Loucy (cell line): ENCODE results near the gene FAM163B.

Source experiments
- H2AFZ ChIP-seq: fragments of 200-600 bp; sonication (generic); 2 replicates; pipeline ENCODE4 v1.6.0; 2016; ENCODE audit warnings: antibody characterized with exemption, mild to moderate bottlenecking, low read length, moderate library complexity
- H3F3A ChIP-seq: fragments of 200-600 bp; 2 replicates; pipeline ENCODE4 v1.6.0; 2016; ENCODE audit warnings: antibody characterized with exemption, low read depth, mild to moderate bottlenecking
- H3K27me3 ChIP-seq: fragments of 200-600 bp; sonication (generic); 2 replicates; pipeline ENCODE4 v1.6.1; 2014; ENCODE audit warnings: low read length, mild to moderate bottlenecking; ENCODE audit not compliant: insufficient read depth, poor library complexity, severe bottlenecking
- H3K36me3 ChIP-seq: fragments of 200-600 bp; sonication (generic); 2 replicates; pipeline ENCODE4 v1.6.1; 2016; ENCODE audit warnings: low read length; ENCODE audit not compliant: insufficient read depth
- H3K4me1 ChIP-seq: fragments of 200-600 bp; sonication (generic); 2 replicates; pipeline ENCODE4 v1.5.1; 2014; ENCODE audit warnings: low read length, mild to moderate bottlenecking; ENCODE audit not compliant: insufficient read depth, poor library complexity, severe bottlenecking
- H3K4me2 ChIP-seq: fragments of 200-600 bp; sonication (generic); 2 replicates; pipeline ENCODE4 v1.6.0; 2014; ENCODE audit warnings: antibody characterized with exemption, low read length, low read depth, mild to moderate bottlenecking; ENCODE audit not compliant: poor library complexity, severe bottlenecking
- H3K4me3 ChIP-seq: fragments of 200-600 bp; sonication (generic); 2 replicates; pipeline ENCODE4 v1.5.1; 2014; ENCODE audit warnings: low read length, mild to moderate bottlenecking, mixed read lengths; ENCODE audit not compliant: poor library complexity, severe bottlenecking
- H3K79me2 ChIP-seq: fragments of 200-600 bp; sonication (generic); 2 replicates; pipeline ENCODE4 v1.6.1; 2014; ENCODE audit warnings: low read length; ENCODE audit not compliant: insufficient read depth
- H3K9ac ChIP-seq: fragments of 200-600 bp; sonication (generic); 2 replicates; pipeline ENCODE4 v1.6.0; 2014; ENCODE audit warnings: mild to moderate bottlenecking, low read depth, low read length, moderate library complexity; ENCODE audit not compliant: poor library complexity, severe bottlenecking
- H3K9me2 ChIP-seq: fragments of 200-600 bp; sonication (generic); replicated peaks from 2 replicates; pipeline ENCODE4 v1.6.1; 2016; ENCODE audit warnings: low read depth, low read length, mixed read lengths
- H3K9me3 ChIP-seq: fragments of 200-600 bp; sonication (generic); 2 replicates; pipeline ENCODE4 v1.6.1; 2014; ENCODE audit warnings: mild to moderate bottlenecking, antibody characterized with exemption, low read length, low read depth; ENCODE audit not compliant: insufficient read depth
- H4K20me1 ChIP-seq: fragments of 200-600 bp; sonication (generic); 2 replicates; pipeline ENCODE4 v1.6.0; 2014; ENCODE audit warnings: antibody characterized with exemption, low read length, mild to moderate bottlenecking; ENCODE audit not compliant: insufficient read depth, poor library complexity, severe bottlenecking
- EZH2phosphoT487 ChIP-seq: fragments of 200-600 bp; IDR thresholded peaks from 2 replicates; pipeline ENCODE4 v1.6.1; 2018; ENCODE audit warnings: antibody characterized with exemption, mild to moderate bottlenecking, moderate library complexity, borderline replicate concordance
- TF ChIP-seq, protein P1 (sequence below): fragments of 200-600 bp; sonication (generic); conservative IDR thresholded peaks from 2 replicates; pipeline ENCODE4 v1.5.1; 2014; ENCODE audit warnings: mild to moderate bottlenecking, antibody characterized with exemption, low read length

FAM163B gene

GRCh38 chr9:133527444-133527920 lies 81.7 kb downstream of the FAM163B start:
- Histone ChIP-seq H3K79me2 (no peaks in the 10 kb centered on the region), H2AFZ (no peak overlapping the region), H3K4me2 (no peak overlapping the region), H3K9me3 (no peaks in the 10 kb centered on the region), H3K9me2 (no peaks in the 10 kb centered on the region), H3K4me1 (peaks cover 34% of the 10 kb centered on the region), H3K36me3 (no peaks in the 10 kb centered on the region), H3F3A (no peaks in the 10 kb centered on the region), H4K20me1 (no peaks in the 10 kb centered on the region), H3K9ac (peak overlapping the region; percentile 35), H3K4me3 (no peak overlapping the region), H3K27me3 (no peaks in the 10 kb centered on the region)
- no peak for TF ChIP-seq EZH2phosphoT487
- TF ChIP-seq, protein P1, sequence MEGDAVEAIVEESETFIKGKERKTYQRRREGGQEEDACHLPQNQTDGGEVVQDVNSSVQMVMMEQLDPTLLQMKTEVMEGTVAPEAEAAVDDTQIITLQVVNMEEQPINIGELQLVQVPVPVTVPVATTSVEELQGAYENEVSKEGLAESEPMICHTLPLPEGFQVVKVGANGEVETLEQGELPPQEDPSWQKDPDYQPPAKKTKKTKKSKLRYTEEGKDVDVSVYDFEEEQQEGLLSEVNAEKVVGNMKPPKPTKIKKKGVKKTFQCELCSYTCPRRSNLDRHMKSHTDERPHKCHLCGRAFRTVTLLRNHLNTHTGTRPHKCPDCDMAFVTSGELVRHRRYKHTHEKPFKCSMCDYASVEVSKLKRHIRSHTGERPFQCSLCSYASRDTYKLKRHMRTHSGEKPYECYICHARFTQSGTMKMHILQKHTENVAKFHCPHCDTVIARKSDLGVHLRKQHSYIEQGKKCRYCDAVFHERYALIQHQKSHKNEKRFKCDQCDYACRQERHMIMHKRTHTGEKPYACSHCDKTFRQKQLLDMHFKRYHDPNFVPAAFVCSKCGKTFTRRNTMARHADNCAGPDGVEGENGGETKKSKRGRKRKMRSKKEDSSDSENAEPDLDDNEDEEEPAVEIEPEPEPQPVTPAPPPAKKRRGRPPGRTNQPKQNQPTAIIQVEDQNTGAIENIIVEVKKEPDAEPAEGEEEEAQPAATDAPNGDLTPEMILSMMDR, result no peak
